ENCODE results near the gene RB1. TPM values are rescaled to one million over a fixed set of nuclear protein-coding genes. Genes with fewer than 3 reads are reported as not detected.

RB1 gene
- polyA plus RNA-seq, 2 of the 4 experiments (the other 2 are of a cell fraction), result 17.7 to 22.2 TPM

- no peak for TF ChIP-seq HMGXB4 (CRISPR knock-in tag; IDR thresholded peaks at IDR 0.05; ENCODE audit: borderline replicate concordance)
- TF ChIP-seq ZNF302 (CRISPR knock-in tag; IDR thresholded peaks at IDR 0.05), result no peak
- no peak for TF ChIP-seq RFX5 (IDR thresholded peaks at IDR 0.05)
Observed at GRCh38 chr13:48493851-48494250, 190.3 kb downstream of the RB1 start (continued).

- 58% methylated on average over 1 of the region's 1 CpG for WGBS (ENCODE audit: missing lambda C conversion rate)
- FAIRE-seq, result no peak
- POLR2A ChIA-PET, result no interaction called here
Observed at GRCh38 chr13:48494874-48495273, 191.3 kb downstream of the RB1 start.

GRCh38 chr13:48496271-48497161, 193.0 kb downstream of the RB1 start:
- no peak for TF ChIP-seq FOSL2 (IDR thresholded peaks at IDR 0.05)
- no peak for TF ChIP-seq FOSL2 (CRISPR knock-in tag; IDR thresholded peaks at IDR 0.05)
- TF ChIP-seq FOSB (CRISPR knock-in tag; IDR thresholded peaks at IDR 0.05), result no peak
- no peak for TF ChIP-seq RNF2 (IDR thresholded peaks at IDR 0.05; ENCODE audit: borderline replicate concordance, low read depth)
- TF ChIP-seq NFE2L2 (conservative IDR thresholded peaks at IDR 0.05; ENCODE audit: low read length), result no peak
- no peak for TF ChIP-seq BHLHE40 (IDR thresholded peaks at IDR 0.05; ENCODE audit: low read depth, low read length)
- no peak for TF ChIP-seq HES2 (IDR thresholded peaks at IDR 0.05)
- TF ChIP-seq EHF (CRISPR knock-in tag; IDR thresholded peaks at IDR 0.05), result no peak
- no peak for TF ChIP-seq MYC (IDR thresholded peaks at IDR 0.05; ENCODE audit: borderline replicate concordance, low read length)
- TF ChIP-seq USF2 (IDR thresholded peaks at IDR 0.05), result no peak
- no peak for TF ChIP-seq MAFK (IDR thresholded peaks at IDR 0.05; ENCODE audit: partially characterized antibody)
- no peak for TF ChIP-seq HDAC2 (IDR thresholded peaks at IDR 0.05)
- no peak for TF ChIP-seq CBX8 (IDR thresholded peaks at IDR 0.05)
- no peak for TF ChIP-seq FOXS1 (CRISPR knock-in tag; IDR thresholded peaks at IDR 0.05)
- no peak for TF ChIP-seq KDM1A (IDR thresholded peaks at IDR 0.05; ENCODE audit: low read depth)
- no peak for TF ChIP-seq SREBF2 (IDR thresholded peaks at IDR 0.05)
- TF ChIP-seq EP300 (IDR thresholded peaks at IDR 0.05), result no peak
- no peak for TF ChIP-seq HMGXB4 (CRISPR knock-in tag; IDR thresholded peaks at IDR 0.05; ENCODE audit: borderline replicate concordance)
- FAIRE-seq (no peak), ATAC-seq (no peak), DNase-seq (ENCODE audit: low read depth in 1 of 2, low spot score in 1 of 2) (no peak)
- Histone ChIP-seq H3K4me3 (no peak overlapping the region), H3K9me3 (no peaks in the 10 kb centered on the region), H3K4me2 (no peak overlapping the region), H3K4me1 (0 out of 3 replicates have a peak, but pooled peaks cover 7% of the 10 kb centered on the region), H3K27ac (no peak overlapping the region)
- POLR2A ChIA-PET, result no interaction called here
- CTCF ChIA-PET, result no interaction called here
- WGBS (ENCODE audit: missing lambda C conversion rate), result 63% methylated on average over 7 of the region's 7 CpGs

More at GRCh38 chr13:48494874-48495273, 191.3 kb downstream of the RB1 start:
- no peak for TF ChIP-seq SMC3 (IDR thresholded peaks at IDR 0.05)
- TF ChIP-seq ZC3H11A (IDR thresholded peaks at IDR 0.05), result no peak
- no peak for TF ChIP-seq RFX5 (IDR thresholded peaks at IDR 0.05)
- no peak for TF ChIP-seq HOXB5 (CRISPR knock-in tag; IDR thresholded peaks at IDR 0.05)
- TF ChIP-seq FOSB (CRISPR knock-in tag; IDR thresholded peaks at IDR 0.05), result no peak
- no peak for TF ChIP-seq USF2 (IDR thresholded peaks at IDR 0.05)
- Histone ChIP-seq H3K4me1 (no peaks in the 10 kb centered on the region), H3K27ac (no peak overlapping the region), H3K9me3 (no peaks in the 10 kb centered on the region), H3K4me3 (no peak overlapping the region), H3K4me2 (no peak overlapping the region)
- DNase-seq (ENCODE audit: low read depth in 1 of 2, low spot score in 1 of 2), result no peak
- CTCF ChIA-PET, result interaction anchor here (0.6 kb wide), 1 partner anchor 608 kb away, joined by 3 read pairs; no protein-coding TSS in a partner anchor
- no peak for ATAC-seq

All from A549 (cell line).